ENCODE results near the gene SIRT2. TPM values are rescaled to one million over a fixed set of nuclear protein-coding genes. Genes with fewer than 3 reads are reported as not detected.
"Not testable (repeated sequence)": the region's sequence is repeated elsewhere in the genome, so short reads cannot be mapped to it uniquely, and the experiment has no call there.

SIRT2 gene
- total RNA-seq, 1 donor from 2014 or later, result 54.2 TPM

DNA sequence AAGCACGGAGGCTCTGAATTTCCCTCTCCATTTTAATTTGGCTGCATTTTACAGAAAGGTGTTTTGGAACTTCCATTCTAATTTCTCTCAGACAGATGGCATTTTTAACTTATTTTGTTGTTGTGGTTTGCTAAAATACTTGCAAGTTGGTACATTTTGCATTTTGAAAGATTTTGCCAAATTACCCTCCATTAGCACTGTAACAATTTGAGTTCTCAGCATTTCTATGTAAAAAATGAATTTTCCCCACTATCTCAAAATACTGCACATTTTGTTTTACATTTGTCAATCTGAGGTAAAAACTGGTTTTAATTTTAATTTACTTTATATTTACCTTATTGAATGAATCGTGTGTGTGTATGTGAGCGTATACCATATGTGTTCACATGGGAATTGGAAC is 42.6 kb downstream of the SIRT2 start:
- peaks cover 8% of the 10 kb centered on the region for H3K4me1 Mint-ChIP-seq (ENCODE audit: low read depth)
- H3K9me3 Mint-ChIP-seq (ENCODE audit: low read depth), result no peaks in the 10 kb centered on the region
- no peak overlapping the region for H3K27ac Mint-ChIP-seq (ENCODE audit: unreplicated experiment)
- TF ChIP-seq, protein P1, sequence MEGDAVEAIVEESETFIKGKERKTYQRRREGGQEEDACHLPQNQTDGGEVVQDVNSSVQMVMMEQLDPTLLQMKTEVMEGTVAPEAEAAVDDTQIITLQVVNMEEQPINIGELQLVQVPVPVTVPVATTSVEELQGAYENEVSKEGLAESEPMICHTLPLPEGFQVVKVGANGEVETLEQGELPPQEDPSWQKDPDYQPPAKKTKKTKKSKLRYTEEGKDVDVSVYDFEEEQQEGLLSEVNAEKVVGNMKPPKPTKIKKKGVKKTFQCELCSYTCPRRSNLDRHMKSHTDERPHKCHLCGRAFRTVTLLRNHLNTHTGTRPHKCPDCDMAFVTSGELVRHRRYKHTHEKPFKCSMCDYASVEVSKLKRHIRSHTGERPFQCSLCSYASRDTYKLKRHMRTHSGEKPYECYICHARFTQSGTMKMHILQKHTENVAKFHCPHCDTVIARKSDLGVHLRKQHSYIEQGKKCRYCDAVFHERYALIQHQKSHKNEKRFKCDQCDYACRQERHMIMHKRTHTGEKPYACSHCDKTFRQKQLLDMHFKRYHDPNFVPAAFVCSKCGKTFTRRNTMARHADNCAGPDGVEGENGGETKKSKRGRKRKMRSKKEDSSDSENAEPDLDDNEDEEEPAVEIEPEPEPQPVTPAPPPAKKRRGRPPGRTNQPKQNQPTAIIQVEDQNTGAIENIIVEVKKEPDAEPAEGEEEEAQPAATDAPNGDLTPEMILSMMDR (IDR thresholded peaks at IDR 0.05), result no peak
- no peaks in the 10 kb centered on the region for H3K27me3 Mint-ChIP-seq (ENCODE audit: low read depth)
- H3K4me3 Mint-ChIP-seq (ENCODE audit: unreplicated experiment), result no peak overlapping the region
- H3K36me3 Mint-ChIP-seq (ENCODE audit: low read depth), result no peaks in the 10 kb centered on the region
- DNase-seq (ENCODE audit: low spot score), result no peak

DNA sequence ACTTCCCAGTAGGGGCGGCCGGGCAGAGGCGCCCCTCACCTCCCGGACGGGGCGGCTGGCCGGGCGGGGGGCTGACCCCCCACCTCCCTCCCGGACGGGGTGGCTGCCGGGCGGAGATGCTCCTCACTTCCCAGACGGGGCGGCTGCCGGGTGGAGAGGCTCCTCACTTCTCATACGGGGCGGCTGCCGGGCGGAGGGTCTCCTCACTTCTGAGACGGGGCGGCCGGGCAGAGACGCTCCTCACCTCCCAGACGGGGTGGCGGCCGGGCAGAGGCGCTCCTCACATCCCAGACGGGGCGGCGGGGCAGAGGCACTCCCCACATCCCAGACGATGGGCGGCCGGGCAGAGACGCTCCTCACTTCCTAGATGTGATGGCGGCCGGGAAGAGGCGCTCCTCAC is 43.7 kb downstream of the SIRT2 start:
- H3K9me3 Mint-ChIP-seq (ENCODE audit: low read depth); H3K27me3 Mint-ChIP-seq (ENCODE audit: low read depth); H3K36me3 Mint-ChIP-seq (ENCODE audit: low read depth); H3K27ac Mint-ChIP-seq (ENCODE audit: unreplicated experiment); H3K4me3 Mint-ChIP-seq (ENCODE audit: unreplicated experiment); DNase-seq (ENCODE audit: low spot score): not testable (repeated sequence)
- peaks cover 18% of the 10 kb centered on the region for H3K4me1 Mint-ChIP-seq (ENCODE audit: low read depth)

DNA sequence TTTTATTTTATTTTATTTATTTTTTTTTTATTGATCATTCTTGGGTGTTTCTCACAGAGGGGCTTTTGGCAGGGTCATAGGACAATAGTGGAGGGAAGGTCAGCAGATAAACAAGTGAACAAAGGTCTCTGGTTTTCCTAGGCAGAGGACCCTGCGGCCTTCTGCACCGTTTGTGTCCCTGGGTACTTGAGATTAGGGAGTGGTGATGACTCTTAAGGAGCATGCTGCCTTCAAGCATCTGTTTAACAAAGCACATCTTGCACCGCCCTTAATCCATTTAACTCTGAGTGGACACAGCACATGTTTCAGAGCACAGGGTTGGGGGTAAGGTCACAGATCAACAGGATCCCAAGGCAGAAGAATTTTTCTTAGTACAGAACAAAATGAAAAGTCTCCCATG is 44.5 kb downstream of the SIRT2 start:
- H3K9me3 Mint-ChIP-seq (ENCODE audit: low read depth); DNase-seq (ENCODE audit: low spot score); H3K27me3 Mint-ChIP-seq (ENCODE audit: low read depth); H3K4me3 Mint-ChIP-seq (ENCODE audit: unreplicated experiment); H3K36me3 Mint-ChIP-seq (ENCODE audit: low read depth); H3K27ac Mint-ChIP-seq (ENCODE audit: unreplicated experiment): not testable (repeated sequence)
- H3K4me1 Mint-ChIP-seq (ENCODE audit: low read depth), result peaks cover 21% of the 10 kb centered on the region

DNA sequence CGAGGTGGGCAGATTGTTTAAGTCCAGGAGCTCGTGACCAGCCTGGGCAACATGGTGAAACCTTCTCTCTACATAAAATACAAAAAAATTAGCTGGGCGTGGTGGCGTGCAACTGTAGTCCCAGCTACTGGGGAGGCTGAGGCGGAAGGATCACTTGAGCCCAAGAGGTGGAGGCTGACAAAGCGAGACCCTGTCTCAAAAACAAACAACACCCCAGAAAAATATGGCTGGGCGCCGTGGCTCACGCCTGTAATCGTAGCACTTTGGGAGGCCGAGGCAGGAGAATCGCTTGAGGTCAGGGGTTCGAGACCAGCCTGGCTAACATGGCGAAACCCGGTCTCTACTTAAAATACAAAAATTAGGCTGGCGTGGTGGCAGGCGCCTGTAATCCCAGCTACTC is 46.2 kb downstream of the SIRT2 start:
- Mint-ChIP-seq H3K27me3 (ENCODE audit: low read depth) (no peaks in the 10 kb centered on the region), H3K9me3 (ENCODE audit: low read depth) (no peaks in the 10 kb centered on the region), H3K4me3 (ENCODE audit: unreplicated experiment) (peak overlapping the region; percentile 90), H3K4me1 (ENCODE audit: low read depth) (peaks cover 26% of the 10 kb centered on the region), H3K36me3 (ENCODE audit: low read depth) (no peaks in the 10 kb centered on the region), H3K27ac (ENCODE audit: unreplicated experiment) (peak overlapping the region; percentile 97)
- DNase-seq (ENCODE audit: low spot score), result no peak
- TF ChIP-seq, protein P1 (IDR thresholded peaks at IDR 0.05), result no peak

DNA sequence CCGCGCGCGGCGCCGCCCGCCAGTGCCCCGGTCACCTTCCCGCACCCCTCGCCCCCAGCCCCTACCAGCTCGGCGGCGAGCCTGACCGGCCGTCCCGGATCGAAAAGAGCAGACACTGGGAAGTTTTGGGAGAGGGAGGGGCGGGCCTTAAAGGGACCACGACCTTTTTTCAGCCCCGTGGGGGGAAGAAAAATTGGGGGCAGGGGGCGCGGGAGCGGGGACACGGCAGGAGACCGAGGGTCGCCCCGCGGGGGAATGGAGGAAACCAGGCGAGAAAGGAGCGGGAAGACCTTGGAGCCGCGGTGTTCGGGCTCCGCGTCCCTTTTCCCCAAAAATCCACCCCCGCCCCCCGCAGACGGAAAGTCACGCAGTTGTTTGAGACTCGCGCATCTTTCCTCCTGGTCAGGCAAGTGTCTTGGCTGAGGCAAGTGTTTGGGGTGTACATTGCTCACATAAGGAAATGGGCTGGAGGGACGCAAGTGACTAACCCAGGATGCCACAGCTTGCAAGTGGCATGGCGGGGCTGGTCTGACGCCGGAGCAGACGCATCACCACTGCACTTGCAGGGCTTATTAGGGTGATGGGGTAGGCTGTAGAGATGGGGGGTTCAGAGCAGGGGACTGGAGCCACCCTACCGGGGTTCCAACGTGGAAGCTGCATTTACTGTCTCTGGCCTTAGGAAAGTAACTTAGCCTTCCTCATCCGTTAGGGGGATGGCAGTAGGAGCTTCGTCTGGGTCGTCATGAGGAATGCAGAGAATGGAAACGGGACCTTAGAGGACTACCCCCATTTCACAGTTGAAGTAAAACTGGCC is 47.0 kb downstream of the SIRT2 start:
- TF ChIP-seq, protein P1 (IDR thresholded peaks at IDR 0.05), result no peak
- Mint-ChIP-seq H3K4me3 (ENCODE audit: unreplicated experiment) (peak overlapping the region; percentile 90), H3K4me1 (ENCODE audit: low read depth) (peaks cover 34% of the 10 kb centered on the region), H3K27me3 (ENCODE audit: low read depth) (no peaks in the 10 kb centered on the region), H3K27ac (ENCODE audit: unreplicated experiment) (peak overlapping the region; percentile 97), H3K36me3 (ENCODE audit: low read depth) (peaks cover 2% of the 10 kb centered on the region), H3K9me3 (ENCODE audit: low read depth) (no peaks in the 10 kb centered on the region)
- DNase-seq (ENCODE audit: low spot score), result no peak

DNA sequence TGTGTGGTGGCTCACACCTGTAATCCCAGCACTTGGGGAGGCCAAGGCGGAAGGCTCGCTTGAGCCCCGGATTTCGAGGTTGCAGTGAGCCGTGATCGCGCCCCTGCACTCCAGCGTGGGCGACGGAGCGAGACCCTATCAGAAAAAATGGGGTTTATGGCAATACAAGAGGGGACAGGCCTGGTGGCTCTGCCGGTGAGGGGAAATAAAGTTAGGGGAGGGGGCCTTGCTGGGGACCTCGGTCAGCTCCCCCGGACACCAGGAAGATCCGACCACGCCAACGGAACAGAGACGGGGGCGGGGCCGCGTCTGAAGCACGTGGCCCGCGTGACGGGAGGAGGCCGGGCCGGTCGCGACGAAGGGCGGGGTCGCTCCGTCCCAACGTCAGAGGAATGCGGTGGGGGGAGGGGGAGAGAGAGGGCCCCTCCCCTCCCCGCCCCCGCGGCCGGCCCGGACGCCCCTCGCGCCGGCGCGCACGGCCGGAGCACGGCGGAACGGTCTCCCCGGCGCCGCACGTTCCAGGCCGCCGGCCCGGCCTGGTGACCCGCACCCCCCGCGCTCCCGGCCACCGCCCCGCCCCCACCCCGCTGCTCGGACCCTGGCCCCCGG is 47.7 kb downstream of the SIRT2 start:
- no peaks in the 10 kb centered on the region for H3K9me3 Mint-ChIP-seq (ENCODE audit: low read depth)
- no peak for DNase-seq (ENCODE audit: low spot score)
- peaks cover 39% of the 10 kb centered on the region for H3K4me1 Mint-ChIP-seq (ENCODE audit: low read depth)
- H3K4me3 Mint-ChIP-seq (ENCODE audit: unreplicated experiment), result peak overlapping the region; percentile 90
- no peaks in the 10 kb centered on the region for H3K27me3 Mint-ChIP-seq (ENCODE audit: low read depth)
- H3K27ac Mint-ChIP-seq (ENCODE audit: unreplicated experiment), result peak overlapping the region; percentile 99
- TF ChIP-seq, protein P1 (IDR thresholded peaks at IDR 0.05), result no peak
- peaks cover 4% of the 10 kb centered on the region for H3K36me3 Mint-ChIP-seq (ENCODE audit: low read depth)
